HG02588 (cell line): ENCODE data around the gene LTBP1.
"Not testable (repeated sequence)": the region's sequence is repeated elsewhere in the genome, so short reads cannot be mapped to it uniquely, and the experiment has no call there.

Experiments
- ATAC-seq: cut with Tn5 transposase; IDR thresholded peaks from one replicate; pipeline ENCODE4 v1.9.1; 2021; ENCODE audit warnings: mild to moderate bottlenecking, moderate library complexity; ENCODE audit not compliant: unreplicated experiment

LTBP1 gene

GRCh38 chr2:33437297-33437696 lies 490.5 kb downstream of the LTBP1 start:
- no peak for ATAC-seq

GRCh38 chr2:33437815-33438214 lies 491.1 kb downstream of the LTBP1 start:
- no peak for ATAC-seq

- peak; percentile 58 for ATAC-seq
Measured at GRCh38 chr2:33441235-33441810, 494.6 kb downstream of the LTBP1 start.

- ATAC-seq = not testable (repeated sequence)
Measured at GRCh38 chr2:33442052-33442451, 495.3 kb downstream of the LTBP1 start.

- no peak for ATAC-seq
Measured at GRCh38 chr2:33442528-33443079, 495.9 kb downstream of the LTBP1 start.

- no peak for ATAC-seq
Measured at GRCh38 chr2:33443274-33443829, 496.6 kb downstream of the LTBP1 start.

GRCh38 chr2:33444967-33445366 lies 498.2 kb downstream of the LTBP1 start:
- no peak for ATAC-seq

GRCh38 chr2:33448220-33448899 lies 501.6 kb downstream of the LTBP1 start:
- ATAC-seq = no peak
